K562 (cell line): ENCODE measurements around the gene RNU2-63P. TPM values are rescaled to one million over a fixed set of nuclear protein-coding genes. Genes with fewer than 3 reads are reported as not detected.

Experiments
- ATAC-seq: fragments of 200-7000 bp; cut with Tn5 transposase; 3 replicates; pipeline ENCODE4 v1.9.1; 2020; ENCODE audit warnings: moderate library complexity
- BruUV-seq: library from RNA; stranded (reverse); fragments of 400-500 nt; replicated peaks from 2 replicates; lab custom pipeline; 2021; lab: Mats Ljungman, UMichigan
- CTCF ChIA-PET: fragments of 300-600 bp; formaldehyde crosslinking; extraction: SDS; loops from one replicate; lab custom pipeline; 2021; ENCODE audit warnings: low intra/inter-chr PET ratio; lab: Yijun Ruan, JAX
- POLR2A ChIA-PET: fragments of 300-600, 350-650 bp; sonication (Branson Sonifier 250); formaldehyde crosslinking; extraction: SDS; loops from one replicate; lab custom pipeline; 2021; ENCODE audit warnings: antibody characterized with exemption, inconsistent platforms; lab: Yijun Ruan, JAX
- DNase-seq, 4 experiments: peaks; one replicate each; pipeline versions ENCODE4 v3.0.0 to v3.0.0-alpha.2; 2011 to 2018; ENCODE audit warnings: low spot score in 3 of 4, mixed read lengths in 3 of 4; ENCODE audit errors: extremely low read depth in 1 of 4
- FAIRE-seq: peaks from 2 replicates; lab custom pipeline; 2011; peaks lifted over from hg19 to GRCh38; lab: Jason Lieb, UNC
- H2AFZ ChIP-seq: 2 replicates; pipeline ENCODE4 v1.6.0; 2011; ENCODE audit warnings: low read depth, low read length, control low read depth, inconsistent platforms
- H3K27ac ChIP-seq: fragments of 200-600 bp; 3 replicates; pipeline ENCODE4 v1.8.0; 2011; ENCODE audit warnings: low read depth, mild to moderate bottlenecking, control low read depth, inconsistent platforms, low read length, moderate library complexity, mixed read lengths; ENCODE audit errors: extremely low read depth
- H3K27me3 ChIP-seq, 2 experiments: fragments of 300-600 bp in 1 of 2; 2 replicates in 1 of 2; 3 replicates in 1 of 2; pipeline versions ENCODE4 v1.6.0 to v1.8.0; 2011; ENCODE audit warnings: inconsistent platforms in 2 of 2, low read length in 2 of 2, mild to moderate bottlenecking in 1 of 2, mixed read lengths in 1 of 2, moderate library complexity in 1 of 2; ENCODE audit not compliant: control insufficient read depth in 2 of 2, insufficient read depth in 2 of 2
- H3K36me3 ChIP-seq: fragments of 300-600 bp; 3 replicates; pipeline ENCODE4 v1.8.0; 2011; ENCODE audit warnings: mild to moderate bottlenecking, low read length, inconsistent platforms; ENCODE audit not compliant: control insufficient read depth, insufficient read depth
- H3K4me1 ChIP-seq, 2 experiments: fragments of 200-600 bp in 1 of 2; replicated peaks in 1 of 2; 2 replicates in 1 of 2; 3 replicates in 1 of 2; pipeline versions ENCODE4 v1.5.1 to v1.8.0; 2011; ENCODE audit warnings: inconsistent platforms in 2 of 2, low read length in 2 of 2, mild to moderate bottlenecking in 1 of 2, mixed read lengths in 1 of 2, moderate library complexity in 1 of 2; ENCODE audit not compliant: control insufficient read depth in 2 of 2, insufficient read depth in 2 of 2
- H3K4me2 ChIP-seq: 2 replicates; pipeline ENCODE4 v1.6.1; 2011; ENCODE audit warnings: low read length, control low read depth, inconsistent platforms, mixed read lengths; ENCODE audit not compliant: insufficient read depth
- H3K4me3 ChIP-seq: fragments of 200-600 bp; sonication (generic), shearing (Covaris generic); 2 replicates; pipeline ENCODE4 v1.5.1; 2016; ENCODE audit warnings: control low read depth, inconsistent platforms
- H3K79me2 ChIP-seq: fragments of 200-600 bp; 3 replicates; pipeline ENCODE4 v1.8.0; 2011; ENCODE audit warnings: low read length, inconsistent platforms; ENCODE audit not compliant: control insufficient read depth, insufficient read depth
- H3K9ac ChIP-seq, 2 experiments: 2 replicates each; pipeline versions ENCODE4 v1.6.0 to v1.6.1; 2011; ENCODE audit warnings: low read depth in 2 of 2, low read length in 2 of 2, control low read depth in 1 of 2, inconsistent platforms in 1 of 2, mild to moderate bottlenecking in 1 of 2, mixed read lengths in 1 of 2; ENCODE audit not compliant: insufficient read depth in 1 of 2
- H3K9me1 ChIP-seq: one replicate; pipeline ENCODE4 v1.6.0; 2011; ENCODE audit warnings: inconsistent platforms, mild to moderate bottlenecking, low read length, moderate library complexity; ENCODE audit not compliant: control insufficient read depth, insufficient read depth
- H3K9me3 ChIP-seq: replicated peaks from 2 replicates; pipeline ENCODE4 v1.5.1; 2011; ENCODE audit warnings: low read depth, low read length, inconsistent platforms; ENCODE audit not compliant: control insufficient read depth, insufficient read depth
- H4K20me1 ChIP-seq: replicated peaks from 2 replicates; pipeline ENCODE4 v1.6.1; 2011; ENCODE audit warnings: low read length, inconsistent platforms, mixed read lengths; ENCODE audit not compliant: control insufficient read depth, insufficient read depth
- BCL6 ChIP-seq: fragments of 250-450 bp; sonication (Bioruptor Pico); IDR thresholded peaks from 2 replicates; pipeline ENCODE4 v1.4.0; 2020
- CAMTA2 ChIP-seq: fragments of 250-450 bp; sonication (Bioruptor Pico); conservative IDR thresholded peaks from 2 replicates; pipeline ENCODE4 v1.5.1; 2022
- CBFA2T3 ChIP-seq: fragments of 450-650 bp; IDR thresholded peaks from 2 replicates; pipeline ENCODE4 v1.6.1; 2017
- MEF2D ChIP-seq: conservative IDR thresholded peaks from 2 replicates; pipeline ENCODE4 v1.6.1; 2016; ENCODE audit warnings: low read depth, missing genetic modification characterization, missing compliant biosample characterization
- NR2F6 ChIP-seq: fragments of 450-650 bp; formaldehyde crosslinking; IDR thresholded peaks from 2 replicates; pipeline ENCODE4 v1.4.0; 2020; ENCODE audit warnings: mild to moderate bottlenecking
- RAD21 ChIP-seq, 2 experiments: fragments of 250-450 bp in 1 of 2; fragments of 450-650 bp in 1 of 2; sonication (Bioruptor Pico) in 1 of 2; formaldehyde crosslinking in 1 of 2; IDR thresholded peaks in 1 of 2; conservative IDR thresholded peaks in 1 of 2; 2 replicates each; pipeline versions ENCODE4 v1.4.0 to v1.8.0; 2020 to 2022; ENCODE audit warnings: mild to moderate bottlenecking in 2 of 2, moderate library complexity in 1 of 2
- RCOR1 ChIP-seq, 2 experiments: IDR thresholded peaks; 2 replicates each; pipeline ENCODE4 v1.6.1; 2012; ENCODE audit warnings: low read depth in 2 of 2, low read length in 2 of 2, borderline replicate concordance in 1 of 2, improper control_type of control experiment in 1 of 2
- SMC3 ChIP-seq: conservative IDR thresholded peaks from 2 replicates; pipeline ENCODE4 v1.6.1; 2011; ENCODE audit warnings: low read depth, low read length, improper control_type of control experiment; ENCODE audit not compliant: insufficient read depth
- TCF7 ChIP-seq: sonication (generic); IDR thresholded peaks from 2 replicates; pipeline ENCODE4 v1.6.1; 2016; ENCODE audit warnings: antibody characterized with exemption, borderline replicate concordance
- ZNF232 ChIP-seq: sonication (generic); formaldehyde crosslinking; IDR thresholded peaks from 2 replicates; pipeline ENCODE4 v1.8.0; 2022; ENCODE audit warnings: mild to moderate bottlenecking, missing genetic modification reagents
- ZNF589 ChIP-seq: fragments of 200-800 bp; sonication (Bioruptor generic); IDR thresholded peaks from 2 replicates; pipeline ENCODE4 v1.6.1; 2016; ENCODE audit warnings: low read depth, missing genetic modification characterization, missing compliant biosample characterization
- WGBS: fragments of 100-300 bp; shearing (Covaris generic); methylation state at CpG from one replicate; pipeline ENCODE4 v1.1.6; 2016; ENCODE audit warnings: low coverage, mixed read lengths; ENCODE audit not compliant: insufficient coverage; ENCODE audit errors: missing lambda C conversion rate; 5-methylcytosine and 5-hydroxymethylcytosine counted together
- in situ Hi-C: fragments of 300-500 bp; cut with MboI; formaldehyde crosslinking; loops from 4 replicates; pipeline ENCODE4 v1.15.0; 2018; ENCODE audit warnings: inconsistent platforms, mixed read lengths
- intact Hi-C: fragments of 100-400 bp; cut with micrococcal nuclease; formaldehyde crosslinking; loops from 2 replicates; pipeline ENCODE4 v1.14.2; 2022
- polyA plus RNA-seq, 8 experiments: library from polyadenylated mRNA; depleted of rRNA in 4 of 8; stranded (reverse) in 5 of 8; unstranded in 3 of 8; fragments of >200 nt; fragmentation: Nextera tagmentation in 2 of 8; fragmentation: Illumina TruSeq in 1 of 8; extraction: Ambion mirVana in 2 of 8; extraction: Trizol in 1 of 8; gene quantifications; 2 replicates each; pipeline versions ENCODE4 v1.2.1 to v1.2.3, GENCODE V29; 2011 to 2014; ENCODE audit warnings: inconsistent platforms in 1 of 8, missing spikeins in 1 of 8
- total RNA-seq, 7 experiments: library from RNA; depleted of rRNA in 6 of 7; stranded (reverse); fragments of >200 nt in 6 of 7; fragmentation: Illumina TruSeq in 2 of 7; extraction: Trizol in 2 of 7; gene quantifications; 2 replicates each; pipeline versions ENCODE4 v1.2.1 to v1.2.3, GENCODE V29; 2011 to 2021; ENCODE audit warnings: low replicate concordance in 1 of 7
- TF ChIP-seq, protein P1 (sequence below), 3 experiments: IDR thresholded peaks in 2 of 3; conservative IDR thresholded peaks in 1 of 3; 2 replicates each; pipeline ENCODE4 v1.5.1; 2011 to 2012; ENCODE audit warnings: low read length in 3 of 3, mild to moderate bottlenecking in 3 of 3, control low read depth in 2 of 3, improper control_type of control experiment in 1 of 3, inconsistent platforms in 1 of 3, low read depth in 1 of 3, mixed read lengths in 1 of 3, moderate library complexity in 1 of 3; ENCODE audit not compliant: insufficient read depth in 2 of 3
- TF ChIP-seq, protein P2 (sequence below), 2 experiments: fragments of 450-650 bp; IDR thresholded peaks; 2 replicates each; pipeline ENCODE4 v1.6.1; 2016; ENCODE audit warnings: mild to moderate bottlenecking in 2 of 2, borderline replicate concordance in 1 of 2, low read depth in 1 of 2, moderate library complexity in 1 of 2

Gene RNU2-63P
- total and polyA plus RNA-seq, 9 of the 15 experiments (the other 6 are each of a cell fraction or from before 2014, with no cell fraction given): 5.8 to 253 (median 169) TPM; not detected in 4

GRCh38 chr2:88010136-88010535 lies 6.2 kb downstream of the RNU2-63P start:
- Histone ChIP-seq H4K20me1 (no peaks in the 10 kb centered on the region), H3K9me1 (no peaks in the 10 kb centered on the region), H3K4me2 (no peak overlapping the region), H3K4me3 (no peak overlapping the region), H2AFZ (no peak overlapping the region), H3K27me3 (no peaks in the 10 kb centered on the region), H3K36me3 (no peaks in the 10 kb centered on the region), H3K9me3 (no peaks in the 10 kb centered on the region), H3K9ac (no peak overlapping the region), H3K27ac (no peak overlapping the region), H3K79me2 (no peaks in the 10 kb centered on the region), H3K4me1 (no peaks in the 10 kb centered on the region; a peak in 1 of 5 replicates)
- no peak for DNase-seq
- BruUV-seq: no TSS peak
- WGBS: 0% methylated on average over 1 of the region's 1 CpG
- intact Hi-C loops (no loop called here), in situ Hi-C loops (loop anchor here (10.0 to 25.0 kb wide), 3 partner anchors 145 to 773 kb away; no protein-coding TSS in a partner anchor)
- POLR2A ChIA-PET: no interaction called here
- FAIRE-seq: no peak
- CTCF ChIA-PET: interaction anchor here (0.8 to 1.2 kb wide), 2 partner anchors 149 to 150 kb away, joined by 3 to 4 read pairs; no protein-coding TSS in a partner anchor
- ATAC-seq: no peak
- TF ChIP-seq CBFA2T3 (no peak), RAD21 (CRISPR knock-in tag; conservative IDR thresholded peaks at IDR 0.05 in 1 of 2, IDR thresholded peaks at IDR 0.05 in 1 of 2) (peak; percentile 26 to 52; a peak in 3 of 4 replicates), MEF2D (no peak), ZNF589 (no peak), BCL6 (no peak), CAMTA2 (CRISPR knock-in tag) (no peak), NR2F6 (no peak), TCF7 (no peak), RCOR1 (IDR thresholded peaks at IDR 0.05; ENCODE audit: borderline replicate concordance in 1 of 2, low read depth in 2 of 2, low read length in 2 of 2) (no peak), ZNF232 (CRISPR knock-in tag) (no peak), SMC3 (no peak)
- TF ChIP-seq, protein P1, sequence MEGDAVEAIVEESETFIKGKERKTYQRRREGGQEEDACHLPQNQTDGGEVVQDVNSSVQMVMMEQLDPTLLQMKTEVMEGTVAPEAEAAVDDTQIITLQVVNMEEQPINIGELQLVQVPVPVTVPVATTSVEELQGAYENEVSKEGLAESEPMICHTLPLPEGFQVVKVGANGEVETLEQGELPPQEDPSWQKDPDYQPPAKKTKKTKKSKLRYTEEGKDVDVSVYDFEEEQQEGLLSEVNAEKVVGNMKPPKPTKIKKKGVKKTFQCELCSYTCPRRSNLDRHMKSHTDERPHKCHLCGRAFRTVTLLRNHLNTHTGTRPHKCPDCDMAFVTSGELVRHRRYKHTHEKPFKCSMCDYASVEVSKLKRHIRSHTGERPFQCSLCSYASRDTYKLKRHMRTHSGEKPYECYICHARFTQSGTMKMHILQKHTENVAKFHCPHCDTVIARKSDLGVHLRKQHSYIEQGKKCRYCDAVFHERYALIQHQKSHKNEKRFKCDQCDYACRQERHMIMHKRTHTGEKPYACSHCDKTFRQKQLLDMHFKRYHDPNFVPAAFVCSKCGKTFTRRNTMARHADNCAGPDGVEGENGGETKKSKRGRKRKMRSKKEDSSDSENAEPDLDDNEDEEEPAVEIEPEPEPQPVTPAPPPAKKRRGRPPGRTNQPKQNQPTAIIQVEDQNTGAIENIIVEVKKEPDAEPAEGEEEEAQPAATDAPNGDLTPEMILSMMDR (IDR thresholded peaks at IDR 0.05 in 2 of 3, conservative IDR thresholded peaks at IDR 0.05 in 1 of 3; ENCODE audit: insufficient read depth in 2 of 3, low read depth in 1 of 3, low read length in 3 of 3): peak in 2 of 3 experiments; percentile 33 to 40; a peak in 1 of 6 replicates
- TF ChIP-seq, protein P2, sequence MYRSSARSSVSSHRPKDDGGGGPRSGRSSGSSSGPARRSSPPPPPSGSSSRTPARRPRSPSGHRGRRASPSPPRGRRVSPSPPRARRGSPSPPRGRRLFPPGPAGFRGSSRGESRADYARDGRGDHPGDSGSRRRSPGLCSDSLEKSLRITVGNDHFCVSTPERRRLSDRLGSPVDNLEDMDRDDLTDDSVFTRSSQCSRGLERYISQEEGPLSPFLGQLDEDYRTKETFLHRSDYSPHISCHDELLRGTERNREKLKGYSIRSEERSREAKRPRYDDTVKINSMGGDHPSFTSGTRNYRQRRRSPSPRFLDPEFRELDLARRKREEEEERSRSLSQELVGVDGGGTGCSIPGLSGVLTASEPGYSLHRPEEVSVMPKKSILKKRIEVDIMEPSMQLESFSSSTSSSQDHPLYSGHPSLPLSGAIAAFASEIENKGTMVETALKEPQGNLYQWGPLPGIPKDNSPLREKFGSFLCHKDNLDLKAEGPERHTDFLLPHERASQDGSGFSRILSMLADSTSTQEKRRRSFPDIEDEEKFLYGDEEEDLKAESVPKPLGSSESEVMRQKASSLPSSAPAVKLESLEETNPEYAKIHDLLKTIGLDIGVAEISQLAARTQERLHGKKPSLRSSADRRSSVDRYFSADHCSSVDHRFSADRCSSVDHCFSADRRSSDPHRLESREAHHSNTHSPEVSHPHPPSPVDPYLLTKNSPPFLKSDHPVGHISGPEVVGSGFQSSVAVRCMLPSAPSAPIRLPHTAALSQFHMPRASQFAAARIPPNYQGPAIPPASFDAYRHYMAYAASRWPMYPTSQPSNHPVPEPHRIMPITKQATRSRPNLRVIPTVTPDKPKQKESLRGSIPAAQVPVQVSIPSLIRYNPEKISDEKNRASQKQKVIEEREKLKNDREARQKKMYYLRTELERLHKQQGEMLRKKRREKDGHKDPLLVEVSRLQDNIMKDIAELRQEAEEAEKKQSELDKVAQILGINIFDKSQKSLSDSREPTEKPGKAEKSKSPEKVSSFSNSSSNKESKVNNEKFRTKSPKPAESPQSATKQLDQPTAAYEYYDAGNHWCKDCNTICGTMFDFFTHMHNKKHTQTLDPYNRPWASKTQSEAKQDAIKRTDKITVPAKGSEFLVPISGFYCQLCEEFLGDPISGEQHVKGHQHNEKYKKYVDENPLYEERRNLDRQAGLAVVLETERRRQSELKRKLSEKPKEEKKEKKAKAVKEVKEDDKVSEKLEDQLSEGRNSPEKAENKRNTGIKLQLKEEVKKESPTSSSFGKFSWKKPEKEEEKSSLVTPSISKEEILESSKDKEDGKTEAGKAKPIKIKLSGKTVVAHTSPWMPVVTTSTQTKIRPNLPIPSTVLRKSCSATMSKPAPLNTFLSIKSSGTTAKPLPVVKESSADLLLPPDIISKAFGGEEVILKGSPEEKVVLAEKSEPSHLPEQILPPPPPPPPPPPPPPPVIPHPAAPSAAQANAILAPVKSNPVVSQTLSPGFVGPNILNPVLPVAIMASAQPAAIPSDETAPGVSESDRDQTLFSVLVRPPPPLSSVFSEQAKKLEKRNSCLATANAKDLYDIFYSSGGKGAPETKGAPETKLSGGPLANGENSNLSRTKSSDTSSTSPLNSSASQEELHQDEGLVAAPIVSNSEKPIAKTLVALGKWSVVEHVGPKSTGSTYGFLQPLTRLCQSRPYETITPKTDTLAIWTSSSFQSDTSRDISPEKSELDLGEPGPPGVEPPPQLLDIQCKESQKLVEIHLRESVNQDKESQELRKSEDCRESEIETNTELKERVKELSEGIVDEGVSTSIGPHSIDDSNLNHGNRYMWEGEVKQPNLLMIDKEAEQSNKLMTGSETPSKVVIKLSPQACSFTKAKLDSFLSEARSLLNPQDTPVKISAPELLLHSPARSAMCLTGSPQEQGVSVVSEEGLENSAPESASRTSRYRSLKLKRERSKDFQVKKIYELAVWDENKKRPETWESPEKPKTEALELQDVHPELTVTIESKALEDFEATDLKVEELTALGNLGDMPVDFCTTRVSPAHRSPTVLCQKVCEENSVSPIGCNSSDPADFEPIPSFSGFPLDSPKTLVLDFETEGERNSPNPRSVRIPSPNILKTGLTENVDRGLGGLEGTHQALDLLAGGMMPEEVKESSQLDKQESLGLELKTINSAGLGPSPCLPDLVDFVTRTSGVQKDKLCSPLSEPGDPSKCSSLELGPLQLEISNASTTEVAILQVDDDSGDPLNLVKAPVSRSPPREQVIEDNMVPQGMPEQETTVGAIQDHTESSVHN (IDR thresholded peaks at IDR 0.05; ENCODE audit: borderline replicate concordance in 1 of 2, low read depth in 1 of 2): no peak
